GM19099 (cell line): ENCODE data around the gene ANKS1B.

ENCODE experiments used
- POLR2A ChIP-seq: IDR thresholded peaks from 3 replicates; pipeline ENCODE4 v1.6.1; 2011; ENCODE audit warnings: low read depth; ENCODE audit not compliant: insufficient read length; ENCODE audit errors: extremely low read depth

The ANKS1B gene

DNA sequence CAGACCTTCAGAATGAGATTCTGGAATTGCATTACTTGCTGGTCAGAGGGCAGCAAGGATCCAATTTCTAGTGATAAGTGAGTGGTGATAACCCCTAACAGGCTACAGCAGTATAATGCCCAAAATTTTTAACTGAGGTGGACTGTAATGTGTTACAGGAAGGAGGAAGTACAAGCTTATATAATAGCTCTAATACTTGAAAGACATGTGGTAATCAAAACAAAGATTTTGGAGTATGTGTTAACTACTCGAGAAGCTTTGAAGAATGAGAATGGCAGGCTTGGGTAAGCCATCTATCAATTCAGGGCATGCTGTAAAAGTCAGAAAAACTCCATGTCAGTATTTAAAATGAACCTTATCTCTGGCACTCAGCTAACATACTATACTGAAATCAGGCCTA is 70.5 kb downstream of the ANKS1B start:
- TF ChIP-seq POLR2A = no peak

DNA sequence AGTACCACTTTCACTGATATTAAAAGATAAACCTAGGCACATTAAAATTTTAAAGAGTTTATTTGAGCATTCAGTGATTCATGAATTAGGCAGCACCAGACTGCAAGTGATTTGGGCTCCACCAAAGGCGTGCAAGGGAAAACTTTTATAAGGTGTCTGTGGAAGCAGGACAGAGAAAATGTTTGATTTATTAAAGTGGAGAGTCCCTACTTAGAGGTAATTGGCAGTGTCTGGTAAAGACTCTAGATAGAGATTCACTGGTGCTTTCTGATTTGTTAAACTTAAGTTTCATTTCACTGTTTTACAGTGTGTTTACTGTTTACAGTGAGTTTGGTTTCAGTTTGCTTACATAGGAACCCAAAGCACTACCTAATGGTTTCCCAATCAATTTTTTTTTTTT is 72.8 kb downstream of the ANKS1B start:
- TF ChIP-seq POLR2A = no peak

DNA sequence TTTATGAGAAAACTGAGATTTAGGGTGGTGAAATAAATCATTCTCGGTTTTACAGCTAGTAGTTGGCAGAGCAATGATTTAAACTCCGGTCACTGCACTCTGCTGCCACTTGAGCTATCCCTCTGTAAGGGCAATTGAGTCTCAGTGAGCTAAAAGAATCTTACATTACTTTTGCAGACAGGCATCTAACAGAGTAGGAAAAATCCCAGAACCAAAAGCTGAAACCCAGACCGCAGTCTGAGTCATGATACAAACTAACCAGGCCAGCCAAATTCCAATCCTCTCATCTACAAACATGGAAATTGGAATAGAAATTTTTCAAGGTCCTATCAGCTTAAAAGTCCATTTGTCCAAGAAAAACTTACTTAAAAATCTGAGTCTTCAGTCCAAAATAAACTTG is 73.7 kb downstream of the ANKS1B start:
- TF ChIP-seq POLR2A = no peak

DNA sequence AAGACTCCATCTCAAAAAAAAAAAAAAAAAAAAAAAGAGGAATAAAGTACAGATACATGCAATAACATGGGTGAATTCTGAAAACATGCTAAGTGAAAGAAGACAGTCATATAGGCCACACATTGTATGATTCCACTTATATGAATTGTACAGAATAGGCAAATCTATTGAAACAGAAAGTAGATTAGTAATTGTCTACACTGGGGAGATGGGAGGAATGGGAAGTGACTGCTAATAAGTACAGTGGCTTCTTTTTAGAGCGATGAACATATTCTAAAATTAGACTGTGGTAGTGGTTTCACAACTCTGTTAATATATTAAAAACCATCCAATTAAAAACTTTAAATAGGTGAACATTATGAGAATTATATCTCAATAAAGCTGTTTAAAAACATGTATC is 74.4 kb downstream of the ANKS1B start:
- no peak for TF ChIP-seq POLR2A

DNA sequence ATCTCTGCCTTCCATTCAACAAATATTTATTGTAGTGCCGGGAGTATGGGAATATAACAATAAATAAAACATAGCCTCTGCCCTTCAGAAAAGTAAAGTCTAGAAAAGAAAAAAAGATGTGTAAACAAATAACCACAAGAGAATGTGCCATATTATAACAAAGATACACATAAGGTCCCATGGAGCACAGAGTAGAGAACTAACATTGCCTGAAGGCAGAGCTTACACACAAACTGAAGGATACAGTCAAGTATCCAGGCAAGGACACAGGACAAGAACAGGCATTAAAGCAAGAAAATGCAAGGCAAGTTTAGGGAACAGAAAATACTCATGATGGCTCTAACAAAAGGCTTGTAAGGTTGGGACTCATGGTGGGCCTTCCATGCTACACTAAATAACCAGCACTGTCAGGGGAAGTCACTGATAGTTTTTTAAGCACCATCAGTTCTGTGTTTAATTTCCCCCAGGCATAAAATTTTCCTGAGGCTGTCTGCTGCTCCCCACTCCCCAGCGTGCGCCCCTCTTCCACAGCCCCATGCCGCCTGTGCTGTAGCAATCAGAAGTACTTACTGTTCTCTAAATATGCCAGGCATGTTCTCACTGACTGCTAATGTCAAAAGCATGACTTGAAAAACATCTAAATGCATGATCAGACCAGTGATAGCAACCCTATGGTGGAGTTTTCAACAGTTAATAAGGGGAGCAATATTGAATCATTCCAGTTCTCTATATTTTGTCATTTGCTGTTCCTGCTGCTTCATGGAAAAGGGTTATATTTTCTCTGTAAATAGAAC is 77.8 kb downstream of the ANKS1B start:
- TF ChIP-seq POLR2A = no peak

DNA sequence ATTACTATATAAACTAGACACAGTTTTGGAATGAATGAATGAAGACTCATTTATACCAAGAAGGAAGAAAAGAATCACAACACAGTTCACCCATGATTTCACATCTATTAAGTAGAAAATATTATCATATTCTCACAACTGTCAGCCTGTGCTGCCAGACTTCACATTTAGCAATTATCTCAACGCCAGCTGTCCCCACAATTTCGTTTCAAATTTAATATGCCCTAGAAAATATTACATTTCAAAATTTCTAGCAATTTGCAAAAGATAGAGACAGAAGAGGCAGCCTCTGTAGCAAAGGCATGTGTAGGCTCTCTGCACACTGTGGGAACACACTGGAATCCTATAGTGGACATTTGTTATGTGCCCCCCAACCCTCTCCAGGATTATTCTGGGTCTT is 83.6 kb downstream of the ANKS1B start:
- TF ChIP-seq POLR2A = no peak

DNA sequence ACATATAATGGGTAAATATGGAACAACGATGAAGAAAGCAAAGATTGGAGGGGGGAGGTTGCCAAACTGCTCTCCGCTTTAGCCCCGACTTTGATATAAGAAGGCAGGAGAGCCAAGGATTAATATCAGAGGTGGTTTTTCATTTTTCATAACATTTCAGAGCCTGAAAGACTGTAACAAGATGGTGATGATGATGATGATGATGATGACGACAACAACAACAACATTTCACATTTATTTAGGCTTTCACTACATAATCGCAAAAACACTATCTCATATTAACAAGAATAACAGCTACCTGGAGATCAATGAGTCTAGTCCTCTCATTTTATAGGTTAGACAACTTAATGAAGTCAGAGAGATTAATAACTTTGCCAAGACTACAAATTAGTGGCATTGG is 86.1 kb downstream of the ANKS1B start:
- no peak for TF ChIP-seq POLR2A

DNA sequence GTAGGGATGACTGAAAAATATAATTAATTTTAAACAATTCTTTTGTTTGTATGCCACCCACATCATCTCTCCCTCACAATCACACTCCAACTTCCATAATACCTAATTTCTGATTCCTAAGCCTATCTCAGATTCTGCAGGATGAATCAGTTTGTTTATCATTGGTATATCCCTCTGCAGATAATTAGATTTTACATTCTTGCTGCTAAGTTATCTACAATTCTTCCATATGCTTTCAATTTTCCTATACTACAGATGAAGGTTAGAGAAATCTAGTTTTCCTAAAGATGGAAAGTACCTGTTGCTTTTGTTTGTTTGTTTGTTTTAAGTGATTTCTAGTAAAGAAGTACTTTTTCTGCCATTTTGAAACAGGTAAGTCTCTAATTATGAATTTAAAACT is 105.3 kb downstream of the ANKS1B start:
- no peak for TF ChIP-seq POLR2A

DNA sequence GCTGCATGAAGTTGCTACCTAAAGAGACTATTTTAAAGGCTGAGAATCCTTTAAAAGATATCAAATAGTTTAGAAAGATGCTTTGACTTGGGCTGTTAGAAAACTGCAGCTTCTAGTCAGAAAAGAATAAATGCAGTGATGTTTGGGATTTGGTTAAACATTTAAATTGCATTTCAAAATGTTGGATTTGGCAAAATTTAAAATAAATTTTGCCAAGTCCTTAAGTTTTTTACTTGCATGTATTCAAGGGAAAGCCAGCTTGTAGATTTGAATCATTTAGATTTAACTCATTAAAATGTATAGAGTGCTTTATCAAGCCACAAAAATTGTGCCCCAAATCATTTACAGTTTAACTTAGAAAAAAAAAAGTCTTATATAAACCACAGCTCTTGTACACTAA is 109.7 kb downstream of the ANKS1B start:
- no peak for TF ChIP-seq POLR2A

DNA sequence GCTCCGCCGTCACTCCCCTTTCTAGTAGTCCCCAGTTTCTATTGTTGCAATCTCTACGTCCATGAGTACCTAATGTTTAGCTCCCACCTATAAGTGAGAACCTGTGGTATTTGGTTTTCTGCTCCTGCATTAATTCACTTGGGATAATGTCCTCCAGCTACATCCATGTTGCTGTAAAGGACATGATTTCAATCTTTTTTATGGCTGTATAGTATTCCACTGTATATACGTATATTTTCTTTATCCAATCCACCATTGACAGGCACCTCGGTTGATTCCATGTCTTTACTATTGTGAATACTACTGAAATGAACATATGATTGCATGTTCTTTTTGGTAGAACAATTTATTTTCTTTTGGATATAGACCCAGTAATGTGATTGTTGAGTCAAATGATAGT is 114.7 kb downstream of the ANKS1B start:
- TF ChIP-seq POLR2A = no peak

DNA sequence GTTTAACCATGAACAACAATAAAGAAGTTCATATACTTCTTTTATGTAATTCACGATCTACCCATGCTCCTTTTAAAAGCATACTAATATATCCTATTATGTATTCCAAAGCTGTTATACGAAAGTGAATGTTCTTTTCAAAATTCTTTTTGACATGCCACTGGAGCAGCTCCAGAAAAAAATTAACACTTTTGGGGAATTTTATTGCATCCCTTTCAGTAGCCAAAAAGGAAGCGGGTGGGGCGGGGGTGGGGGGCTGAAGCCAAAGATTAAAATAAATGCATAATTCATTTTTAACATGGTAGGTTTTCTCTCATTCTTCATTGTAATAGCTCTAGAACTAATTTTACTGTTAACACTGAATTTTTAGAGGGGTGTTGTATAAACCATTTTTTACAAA is 123.0 kb downstream of the ANKS1B start:
- TF ChIP-seq POLR2A = no peak

DNA sequence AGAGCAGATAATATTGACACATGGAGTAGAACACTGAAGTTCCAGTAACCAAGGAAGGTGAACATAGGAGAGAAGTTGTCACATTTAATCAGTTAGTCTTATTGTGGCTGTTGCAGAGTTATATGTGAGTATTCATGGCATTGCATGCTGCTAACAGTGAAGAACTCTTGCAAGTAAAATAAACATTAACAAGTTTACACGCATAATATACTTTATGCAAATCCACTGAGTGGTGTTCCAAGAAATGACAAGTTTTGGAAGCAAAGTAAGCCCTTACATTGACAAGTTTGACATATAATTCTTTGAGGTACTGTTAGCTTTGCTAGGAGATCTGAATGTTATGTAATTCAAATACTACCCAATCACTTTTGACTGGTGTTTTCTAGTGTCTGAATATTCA is 125.6 kb downstream of the ANKS1B start:
- TF ChIP-seq POLR2A = no peak

DNA sequence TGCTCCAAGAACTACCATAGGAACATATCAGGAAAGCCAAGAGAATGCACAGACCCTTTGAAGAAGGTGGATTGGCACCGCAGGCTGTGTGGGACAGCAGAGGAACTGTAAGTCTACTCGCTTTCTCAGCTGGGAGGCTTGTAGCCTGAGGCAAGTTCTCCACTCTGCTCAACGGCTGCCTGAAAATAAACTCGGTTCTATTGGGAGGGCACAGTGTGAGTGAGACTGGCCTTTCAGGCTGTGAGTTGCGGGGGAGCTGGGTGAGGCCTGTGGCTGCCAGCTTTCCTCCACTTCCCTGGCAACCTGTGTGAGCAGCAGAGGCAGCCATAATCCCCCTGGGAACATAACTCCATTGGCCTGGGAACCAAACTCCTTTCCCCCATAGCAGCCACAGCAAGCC is 132.1 kb downstream of the ANKS1B start:
- TF ChIP-seq POLR2A = no peak

DNA sequence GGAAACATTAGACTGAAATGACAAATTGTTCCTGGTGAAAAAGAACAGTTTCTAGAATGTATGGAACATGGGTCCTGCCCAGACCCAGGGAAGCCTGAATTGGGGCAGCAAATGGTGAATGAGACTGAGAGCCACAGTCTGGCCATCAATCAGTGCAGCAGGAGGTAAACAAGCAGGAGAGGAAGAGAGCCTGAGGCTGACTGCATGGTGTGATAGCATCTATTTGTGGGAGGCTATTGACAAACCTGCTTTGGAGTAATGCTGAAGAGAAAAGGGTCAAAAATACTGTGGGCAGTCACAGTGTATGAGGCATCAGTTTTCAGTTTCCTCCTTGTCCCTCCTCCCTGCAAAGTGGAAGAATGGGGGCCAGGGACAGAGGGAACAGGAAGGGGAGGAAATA is 136.8 kb downstream of the ANKS1B start:
- TF ChIP-seq POLR2A = no peak

DNA sequence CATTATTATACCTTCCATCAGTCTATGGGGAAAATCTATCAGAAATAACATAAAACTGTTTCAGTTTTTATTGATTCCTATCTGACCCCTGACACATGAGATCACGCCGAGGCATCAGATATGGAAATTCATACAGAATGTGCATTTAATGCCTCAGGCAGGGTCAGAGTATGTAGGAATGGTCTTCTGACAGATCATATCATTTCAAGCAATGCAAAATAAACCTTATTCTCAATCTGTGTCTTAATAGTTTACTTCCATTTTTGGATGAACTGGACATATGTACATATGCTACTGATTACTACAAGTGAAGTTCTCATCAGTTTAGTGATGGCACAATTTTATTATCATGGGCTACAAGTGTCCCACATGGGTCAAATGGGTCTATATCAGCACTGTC is 150.0 kb downstream of the ANKS1B start:
- no peak for TF ChIP-seq POLR2A

DNA sequence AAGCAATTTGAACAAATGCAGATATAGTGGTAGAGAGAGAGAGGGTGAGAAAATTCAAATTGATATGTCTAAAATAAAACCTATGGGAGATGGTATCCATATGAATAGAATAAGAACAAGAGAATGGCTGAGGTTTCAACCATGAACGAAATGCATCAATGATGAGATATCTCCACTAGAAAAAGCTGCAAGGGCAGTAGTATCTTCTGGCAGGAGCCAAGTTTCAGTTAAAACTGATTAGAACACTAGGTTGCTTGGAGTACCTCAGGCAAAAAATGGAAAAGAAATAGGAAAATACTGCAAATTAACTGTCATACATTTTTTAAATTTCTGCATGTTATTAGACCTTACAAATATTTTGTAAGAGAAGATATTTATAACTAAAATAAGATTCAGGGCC is 151.3 kb downstream of the ANKS1B start:
- no peak for TF ChIP-seq POLR2A
